ENCODE results near the gene MASP1.

- no peak for TF ChIP-seq CTCF (IDR thresholded peaks at IDR 0.05)
- no peak for TF ChIP-seq POLR2A (IDR thresholded peaks at IDR 0.05)
Measured at GRCh38 chr3:187322291-187322690, 30.8 kb upstream of the MASP1 start.

Data from lower leg skin (tissue), 3 donors.